Ishikawa (cell line): ENCODE measurements around the gene OTOP2.

Experiments used
- MAX ChIP-seq: IDR thresholded peaks from 2 replicates; pipeline ENCODE4 v1.6.1; 2012
- TAF1 ChIP-seq: IDR thresholded peaks from 2 replicates; pipeline ENCODE4 v1.6.1; 2012; ENCODE audit warnings: low read depth, mild to moderate bottlenecking
- TCF12 ChIP-seq: IDR thresholded peaks from 2 replicates; pipeline ENCODE4 v1.6.1; 2012; ENCODE audit warnings: low read depth
- ZBTB7A ChIP-seq: IDR thresholded peaks from 2 replicates; pipeline ENCODE4 v1.6.1; 2012; ENCODE audit warnings: low read depth

GRCh38 chr17:74921026-74921681 is 2.9 kb upstream of the OTOP2 start:
- no peak for TF ChIP-seq MAX
- no peak for TF ChIP-seq ZBTB7A
- TF ChIP-seq TAF1, result no peak
- TF ChIP-seq TCF12, result no peak
